GM21360 (cell line): ENCODE results near the gene SPAG16.
"Not testable (repeated sequence)": the region's sequence is repeated elsewhere in the genome, so short reads cannot be mapped to it uniquely, and the experiment has no call there.

Experiments used
- ATAC-seq: cut with Tn5 transposase; IDR thresholded peaks from one replicate; pipeline ENCODE4 v1.9.1; 2021; ENCODE audit warnings: mild to moderate bottlenecking, moderate library complexity; ENCODE audit not compliant: unreplicated experiment

SPAG16 gene

DNA sequence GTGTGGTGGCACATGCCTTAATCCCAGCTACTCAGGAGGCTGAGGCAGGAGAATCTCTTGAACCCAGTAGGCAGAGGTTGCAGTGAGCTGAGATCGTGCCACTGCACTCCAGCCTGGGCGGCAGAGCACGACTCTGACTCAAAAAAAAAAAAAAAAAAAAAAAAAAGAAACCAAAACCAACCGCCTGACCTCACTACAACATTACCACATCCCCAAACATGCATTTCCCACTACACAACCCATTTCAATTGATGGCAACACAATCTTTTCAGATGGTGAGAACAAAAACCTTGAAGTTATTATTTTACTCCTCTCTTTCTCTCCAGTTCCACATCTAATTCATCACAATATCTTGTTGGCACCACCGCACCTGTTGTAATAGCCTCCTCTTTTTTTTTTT, 778.0 kb downstream of the SPAG16 start:
- ATAC-seq = not testable (repeated sequence)

DNA sequence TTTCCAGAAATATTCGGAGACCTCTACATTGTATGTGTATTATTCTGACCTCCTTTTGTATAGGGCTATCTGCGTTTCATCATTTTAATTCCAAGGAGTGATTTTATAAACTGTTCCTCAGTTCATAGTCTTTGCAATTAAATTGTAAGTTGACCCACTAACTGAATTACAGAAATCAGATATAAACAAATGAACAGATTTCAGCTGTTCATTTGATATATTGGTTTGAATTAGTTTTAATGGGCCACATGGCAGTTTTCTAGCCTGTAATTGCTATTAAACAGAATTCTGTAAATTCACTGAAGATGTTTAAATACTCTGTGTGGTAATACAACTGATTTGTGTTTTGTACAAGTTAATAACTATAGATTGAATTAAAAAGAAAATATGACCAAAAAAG, 780.2 kb downstream of the SPAG16 start:
- ATAC-seq = no peak

DNA sequence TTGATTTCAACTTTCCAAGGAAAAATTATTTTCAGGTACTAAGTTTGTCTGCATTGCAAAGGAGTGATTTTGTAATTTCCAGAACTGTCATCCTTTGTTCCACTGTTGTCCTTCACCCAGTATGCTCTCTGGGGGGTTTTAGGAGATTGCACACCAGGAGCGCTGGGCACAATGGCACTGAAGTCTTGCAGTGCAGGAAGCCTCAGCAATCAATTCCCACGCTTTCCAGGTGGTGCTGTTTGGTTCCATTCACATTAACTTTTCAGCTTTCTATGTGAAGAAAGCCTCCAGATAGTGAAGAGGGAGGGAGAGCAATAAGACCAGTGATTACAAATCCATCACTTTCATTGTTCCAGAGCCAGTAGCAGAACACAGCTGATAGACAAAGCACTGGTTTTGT, 782.6 kb downstream of the SPAG16 start:
- ATAC-seq = no peak

DNA sequence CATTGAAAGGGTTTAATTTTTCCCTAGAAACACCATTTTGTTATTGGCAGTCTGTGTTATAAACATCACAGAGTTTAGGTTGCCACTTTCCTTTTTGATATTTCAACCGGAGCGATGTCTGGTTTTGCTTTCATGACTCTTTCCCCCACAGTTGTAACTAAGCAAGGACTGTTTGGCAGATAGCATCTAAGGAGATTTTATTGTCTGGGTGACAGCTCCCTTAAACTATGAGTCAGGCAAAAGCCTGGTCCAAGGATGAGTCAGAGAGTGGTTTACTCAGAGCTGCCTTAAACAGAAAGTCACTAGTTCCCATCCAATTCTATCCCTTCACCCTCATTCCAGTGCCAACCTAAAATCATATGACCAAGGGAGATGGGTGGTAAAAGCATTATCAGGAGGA, 785.0 kb downstream of the SPAG16 start:
- ATAC-seq = no peak

DNA sequence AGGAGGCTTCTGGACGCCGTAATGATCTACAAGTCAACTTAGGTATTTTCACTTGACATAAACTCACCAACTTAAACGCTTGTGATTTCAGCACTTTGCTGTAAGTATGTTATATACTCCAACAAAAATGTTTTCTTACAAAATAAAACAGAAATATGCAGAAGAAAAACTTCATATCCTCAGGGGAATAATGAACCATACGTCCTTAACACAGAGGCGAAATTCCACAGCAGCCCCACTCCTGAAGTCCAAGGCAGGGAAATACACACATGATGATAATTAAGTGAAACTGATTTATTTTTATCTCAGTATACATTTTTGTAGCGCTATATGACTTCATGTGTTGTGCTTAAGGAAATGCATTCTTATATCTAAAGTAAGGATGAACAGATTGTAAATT, 791.2 kb downstream of the SPAG16 start:
- ATAC-seq = no peak

DNA sequence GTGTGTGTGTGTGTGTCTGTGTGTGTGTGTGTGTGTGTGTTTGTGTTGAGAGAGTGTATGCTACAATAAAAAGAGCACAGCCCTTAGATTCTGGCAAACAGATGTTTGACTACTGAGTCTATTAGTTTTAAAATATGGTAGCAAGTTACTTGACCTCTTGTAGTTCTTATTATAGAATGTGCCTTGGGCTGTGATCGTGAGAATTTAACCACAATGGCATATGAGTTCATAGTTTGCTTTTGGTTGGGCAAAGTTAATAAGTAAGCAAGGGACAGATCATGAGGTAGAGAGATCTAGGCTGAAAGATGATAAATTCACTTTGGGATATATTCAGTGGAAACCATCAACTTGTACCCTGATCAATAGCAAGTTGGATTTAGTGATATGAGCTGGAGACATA, 792.3 kb downstream of the SPAG16 start:
- ATAC-seq = no peak

DNA sequence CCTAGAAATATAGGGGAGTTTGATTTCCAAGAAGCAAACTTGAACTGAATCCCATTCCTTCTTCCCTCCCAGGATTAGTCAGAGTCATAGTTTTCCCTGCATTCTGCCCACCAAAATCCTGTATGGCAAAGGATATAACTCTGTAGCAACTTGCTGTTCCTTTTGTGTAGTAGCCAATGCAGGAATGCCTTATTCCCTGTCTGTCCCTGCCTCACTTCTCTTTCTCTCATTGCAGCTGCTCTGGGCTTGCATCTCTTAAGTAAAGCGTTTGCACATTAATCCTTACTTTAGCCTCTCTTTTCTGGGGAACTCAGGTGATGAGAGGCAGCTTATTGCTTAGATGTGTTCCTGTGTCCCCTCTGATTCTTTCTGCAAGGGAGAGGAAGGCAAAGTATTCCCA, 793.5 kb downstream of the SPAG16 start:
- no peak for ATAC-seq

DNA sequence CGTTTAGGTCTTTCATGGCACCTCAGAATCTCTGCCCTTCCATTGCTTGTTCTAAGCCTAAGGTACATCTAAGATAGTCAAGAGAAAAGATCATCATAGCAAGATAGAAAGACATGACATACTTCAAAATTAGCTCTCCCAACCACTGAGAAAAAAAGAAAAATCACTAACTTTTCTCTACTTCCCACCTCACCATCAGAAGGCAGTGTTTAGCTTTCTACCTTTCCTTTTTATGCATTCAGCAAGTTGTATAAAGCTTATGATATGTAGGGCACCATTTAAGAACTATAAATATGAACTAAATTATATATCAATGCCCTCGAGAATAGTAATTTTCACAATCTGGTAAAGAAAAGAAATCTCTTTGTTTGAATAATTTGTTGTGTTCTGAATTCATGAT, 794.8 kb downstream of the SPAG16 start:
- no peak for ATAC-seq

DNA sequence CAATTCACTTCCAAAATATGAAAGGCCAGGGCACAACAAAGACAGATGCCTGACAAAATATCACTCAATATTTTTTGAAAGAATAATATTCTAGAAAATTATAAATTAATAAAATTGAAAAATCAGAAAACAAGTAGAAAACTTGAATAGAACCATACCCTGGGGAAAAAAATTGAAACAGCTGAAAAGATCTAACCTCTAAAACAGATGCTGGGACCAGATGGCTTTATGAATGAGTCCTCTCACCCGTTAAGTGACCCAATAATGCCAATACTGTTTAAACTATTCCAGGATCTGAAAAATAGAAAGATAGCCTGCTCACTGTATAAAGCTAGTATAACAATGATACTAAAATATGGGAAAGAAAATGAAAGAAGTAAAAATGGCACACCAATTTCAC, 804.3 kb downstream of the SPAG16 start:
- no peak for ATAC-seq

DNA sequence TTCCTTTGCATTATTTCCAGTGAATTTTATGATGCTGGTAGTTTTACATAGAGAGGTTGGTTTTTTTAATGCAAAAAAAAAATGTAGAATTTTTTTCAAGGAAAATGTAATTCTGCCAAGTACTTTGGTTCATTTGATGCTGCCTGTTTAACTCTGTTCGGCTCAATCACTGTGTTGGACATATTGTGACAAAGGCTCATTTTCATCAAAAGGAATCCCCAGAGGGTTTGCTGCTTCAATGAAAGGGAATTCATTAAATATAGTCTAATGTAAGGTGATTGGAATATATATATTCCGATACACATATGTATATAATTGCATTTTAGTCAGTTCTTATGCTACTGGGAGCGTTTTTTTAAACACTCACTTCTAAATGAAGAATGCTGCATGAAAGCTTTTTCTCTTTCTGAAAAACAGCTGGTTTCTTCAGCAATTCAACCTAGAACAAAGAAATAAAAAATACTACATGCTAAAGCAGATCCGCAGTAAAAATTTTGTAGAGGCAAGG, 812.0 kb downstream of the SPAG16 start:
- no peak for ATAC-seq

DNA sequence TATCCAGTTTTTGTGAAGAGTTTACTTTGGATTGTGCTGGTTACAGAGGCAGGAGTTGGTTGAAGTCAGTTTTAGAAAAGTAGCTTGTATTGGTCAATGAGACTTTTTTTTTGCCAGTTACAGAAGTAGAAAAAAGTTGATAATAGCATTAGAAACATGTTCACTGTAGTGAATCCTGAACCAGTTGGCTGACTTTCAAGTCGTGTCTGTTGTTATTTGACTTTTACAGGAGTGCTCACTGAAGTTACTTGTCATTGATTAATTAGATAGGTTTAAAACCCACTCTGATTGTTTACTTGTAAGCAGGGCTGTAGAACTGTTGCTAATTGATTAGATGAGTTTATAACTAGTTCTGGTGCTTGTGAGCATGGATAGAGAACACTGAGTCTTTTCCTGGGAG, 814.5 kb downstream of the SPAG16 start:
- ATAC-seq = no peak

DNA sequence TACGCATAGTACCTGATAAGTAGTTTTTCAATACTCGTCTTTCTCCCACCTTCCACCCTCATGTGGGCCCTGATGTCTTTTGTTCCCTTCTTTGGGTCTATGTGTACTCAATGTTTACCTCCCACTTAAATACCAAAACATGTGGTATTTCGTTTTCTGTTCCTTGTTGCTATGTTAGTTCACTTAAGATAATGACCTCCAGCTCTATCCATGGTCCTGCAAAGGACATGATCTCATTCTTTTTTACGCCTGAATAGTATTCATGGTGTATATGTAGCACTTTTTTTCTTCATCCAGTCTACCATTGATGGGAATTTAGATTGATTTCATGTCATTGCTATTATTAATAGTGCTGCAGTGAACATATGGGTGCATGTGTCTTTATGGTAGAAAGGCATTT, 816.2 kb downstream of the SPAG16 start:
- no peak for ATAC-seq

DNA sequence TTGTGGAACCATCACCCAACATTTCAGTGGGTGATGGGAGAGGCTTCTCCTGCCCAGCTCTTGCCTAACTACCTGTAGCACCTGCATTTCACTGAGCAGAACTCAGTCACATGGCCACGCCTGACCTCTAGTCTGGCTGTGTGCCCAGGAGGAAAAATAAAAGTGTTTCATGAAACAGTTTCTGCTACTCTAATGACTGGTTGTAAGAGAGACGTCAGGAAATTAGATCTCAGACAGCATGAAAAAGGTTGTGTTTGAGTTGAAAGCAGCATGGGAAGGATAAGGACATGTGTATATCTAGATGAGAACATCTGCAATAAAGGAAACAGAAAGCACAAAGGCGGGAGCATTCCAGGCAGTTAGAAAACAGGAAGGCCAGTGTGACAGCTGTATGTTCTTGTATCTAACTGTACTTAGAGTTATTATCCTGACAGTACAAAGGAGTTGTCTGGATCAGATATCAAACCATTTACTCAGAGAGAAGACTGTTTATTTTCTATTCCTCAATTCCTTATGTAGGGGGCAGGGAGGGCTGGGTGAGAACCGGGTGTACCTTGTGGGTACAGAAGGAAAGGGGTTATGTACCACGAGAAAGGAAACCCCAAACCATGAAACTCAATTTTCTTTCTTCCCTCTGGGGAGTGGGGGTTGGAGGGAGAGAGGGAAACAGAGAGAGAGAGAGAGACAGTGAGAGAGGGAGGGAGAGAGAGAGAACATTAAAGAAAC, 819.2 kb downstream of the SPAG16 start:
- ATAC-seq = no peak

DNA sequence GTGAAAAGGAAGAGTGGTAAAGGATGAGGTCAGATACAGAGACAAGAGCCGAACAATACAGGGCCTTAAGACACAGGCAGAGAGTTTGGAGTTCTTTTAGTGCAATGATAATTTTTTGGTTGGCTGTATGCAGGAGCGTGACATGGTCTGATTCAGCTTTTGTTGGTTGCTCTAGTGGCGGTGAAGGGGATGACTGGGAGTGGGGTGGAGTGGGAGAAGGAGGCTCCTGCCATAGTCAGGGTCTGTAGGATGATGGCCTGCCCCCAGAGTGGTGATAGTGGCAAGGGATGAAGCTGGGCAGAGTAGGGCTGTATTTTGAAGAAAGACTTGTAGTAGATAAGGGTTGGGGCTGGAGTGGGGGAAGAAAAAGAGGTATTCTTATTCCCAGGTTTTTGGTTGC, 820.0 kb downstream of the SPAG16 start:
- ATAC-seq = no peak

DNA sequence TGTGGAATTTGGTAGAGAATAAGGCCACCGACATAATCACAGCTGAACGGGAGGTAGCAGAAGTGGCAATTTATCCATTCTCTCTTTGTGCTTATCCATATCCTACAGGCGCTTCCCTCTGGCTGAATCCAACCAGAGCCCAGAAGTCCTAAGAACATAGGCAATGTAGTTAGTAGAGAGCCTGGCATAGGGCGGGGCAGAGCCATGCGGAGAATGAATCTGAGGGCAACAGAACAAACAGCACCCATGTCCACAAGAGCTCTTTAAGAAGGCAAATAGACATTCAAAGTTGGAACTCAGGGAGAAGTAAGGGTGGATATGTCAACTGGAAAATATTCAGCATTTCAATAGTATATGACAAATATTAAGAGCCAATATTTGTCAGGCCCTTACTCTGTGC, 820.7 kb downstream of the SPAG16 start:
- ATAC-seq = no peak

DNA sequence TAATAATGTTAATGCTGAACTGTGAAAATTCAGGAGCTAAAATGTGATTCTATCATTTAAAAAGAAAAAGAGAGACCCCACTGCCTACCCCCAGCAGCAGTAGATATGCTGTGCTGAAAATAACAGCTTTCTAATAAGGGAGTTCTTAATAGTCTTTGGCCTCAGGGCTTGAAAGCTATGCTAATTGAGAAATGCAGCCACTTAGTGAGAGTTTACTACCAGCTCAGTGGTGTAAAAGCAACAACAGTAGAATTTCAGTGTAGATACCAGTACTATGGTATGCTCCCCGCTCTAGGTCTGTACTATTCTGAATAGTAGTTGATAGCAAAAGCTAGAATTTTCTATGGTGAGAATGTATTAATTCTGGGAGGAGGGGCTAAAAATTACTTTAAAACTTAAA, 823.5 kb downstream of the SPAG16 start:
- ATAC-seq = no peak

DNA sequence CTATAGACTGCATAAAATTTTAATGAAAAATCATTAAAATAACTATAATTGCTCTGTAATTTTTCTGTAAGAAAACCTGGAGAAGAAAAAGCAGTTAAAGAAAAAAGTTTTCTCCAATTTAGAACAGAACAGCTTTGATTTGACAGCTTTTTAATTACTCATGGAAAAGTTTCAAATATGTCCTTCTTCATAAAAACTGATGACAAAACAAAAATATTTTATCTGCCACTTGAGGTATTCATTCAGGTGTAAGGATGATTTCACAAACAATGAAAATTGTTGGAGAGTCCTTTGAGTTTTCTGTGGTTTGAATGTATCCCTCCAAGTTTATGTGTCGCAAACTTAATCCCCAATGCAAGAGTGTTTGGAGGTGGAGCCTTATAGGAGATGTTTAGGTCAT, 824.3 kb downstream of the SPAG16 start:
- ATAC-seq = no peak

DNA sequence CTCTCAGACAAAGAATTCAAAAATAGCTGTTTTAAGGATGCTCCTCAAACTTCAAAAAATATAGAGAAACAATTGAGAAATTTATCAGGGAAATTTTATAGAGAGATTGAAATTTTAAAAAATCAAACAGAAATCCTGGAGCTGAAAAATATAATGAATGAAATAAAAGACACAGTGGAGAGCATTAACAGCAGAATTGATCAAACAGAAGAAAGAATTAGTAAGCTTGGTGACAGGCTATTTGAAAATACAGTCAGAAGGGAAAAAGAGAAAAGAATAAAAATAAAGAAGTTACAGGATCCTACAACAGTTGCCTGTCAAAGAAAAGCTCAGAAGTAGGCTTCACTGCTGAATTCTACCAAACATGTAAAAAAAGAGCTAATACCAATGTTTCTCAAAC, 832.8 kb downstream of the SPAG16 start:
- no peak for ATAC-seq

DNA sequence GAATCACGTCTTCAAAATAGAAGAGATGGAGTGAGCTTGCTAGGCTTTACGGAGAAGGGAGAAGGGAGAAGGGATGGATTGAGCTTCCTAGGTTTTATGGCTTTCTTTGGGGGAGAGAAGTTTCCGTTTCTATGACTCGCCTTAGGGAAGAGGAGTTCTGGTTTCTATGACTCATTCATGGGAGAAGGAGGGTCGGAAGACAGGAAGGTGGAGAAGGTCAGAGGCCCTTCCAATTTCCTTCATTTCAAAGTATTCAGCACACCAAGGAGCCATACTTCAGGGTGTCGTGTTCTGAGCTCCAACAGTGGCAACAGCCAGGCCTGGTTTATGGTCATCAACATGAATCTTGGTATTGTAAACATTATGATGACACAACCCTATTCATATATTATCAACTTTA, 841.9 kb downstream of the SPAG16 start:
- no peak for ATAC-seq

DNA sequence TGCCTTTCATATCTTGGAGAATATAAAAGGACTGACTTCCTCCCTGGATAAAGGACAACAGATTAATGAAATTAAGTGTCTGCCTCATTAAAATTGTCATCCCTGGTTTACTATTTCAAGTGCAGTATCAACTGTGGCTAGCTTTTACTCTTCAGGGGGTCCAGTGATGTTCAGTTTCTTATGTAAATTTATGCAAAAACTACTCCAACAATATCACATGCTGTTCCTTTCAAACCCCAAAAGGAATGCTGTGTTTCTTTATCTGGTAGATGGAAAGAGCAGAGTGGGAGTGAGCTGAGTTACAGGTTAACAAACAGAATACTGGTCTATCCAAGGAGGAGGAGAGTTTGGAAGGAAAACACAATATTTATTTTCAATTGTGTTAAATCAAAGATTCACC, 842.9 kb downstream of the SPAG16 start:
- ATAC-seq = no peak

DNA sequence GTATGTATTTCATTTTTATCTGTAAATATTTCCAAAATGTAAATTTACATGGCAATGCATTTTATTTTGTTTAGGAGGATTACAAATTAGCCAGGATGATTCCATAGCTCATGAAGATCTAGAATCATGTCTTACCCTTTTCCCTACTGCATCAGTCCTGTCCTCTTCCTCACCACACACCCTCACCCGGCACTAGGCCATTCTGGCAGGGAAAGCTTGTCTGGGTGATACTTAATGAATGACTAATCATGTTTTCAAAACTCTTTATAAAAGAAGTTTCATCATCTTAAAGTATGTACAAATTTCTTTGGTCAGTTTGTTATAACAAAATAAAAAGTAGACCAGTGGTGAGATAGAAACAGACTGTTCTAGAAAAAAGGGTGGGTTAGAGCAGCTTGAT, 843.3 kb downstream of the SPAG16 start:
- ATAC-seq = no peak

DNA sequence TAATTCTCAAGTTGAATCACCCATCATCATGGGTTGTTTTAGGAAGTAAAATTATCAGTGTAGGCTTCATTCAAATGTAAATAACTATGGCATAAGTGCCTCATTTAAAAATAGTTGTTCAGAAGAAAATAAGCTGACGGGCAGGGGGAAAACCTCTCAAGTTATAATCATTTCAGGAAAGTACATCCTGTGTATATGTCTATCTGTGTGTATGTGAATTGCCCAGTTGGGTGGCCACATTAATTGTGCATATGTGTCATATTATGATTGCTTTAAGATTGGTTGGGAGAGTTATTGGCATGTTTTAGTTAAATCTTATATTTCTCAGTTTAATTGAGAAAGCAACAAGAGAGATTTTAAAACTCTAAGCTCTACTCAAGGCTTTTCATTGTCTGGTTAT, 843.8 kb downstream of the SPAG16 start:
- ATAC-seq = no peak

DNA sequence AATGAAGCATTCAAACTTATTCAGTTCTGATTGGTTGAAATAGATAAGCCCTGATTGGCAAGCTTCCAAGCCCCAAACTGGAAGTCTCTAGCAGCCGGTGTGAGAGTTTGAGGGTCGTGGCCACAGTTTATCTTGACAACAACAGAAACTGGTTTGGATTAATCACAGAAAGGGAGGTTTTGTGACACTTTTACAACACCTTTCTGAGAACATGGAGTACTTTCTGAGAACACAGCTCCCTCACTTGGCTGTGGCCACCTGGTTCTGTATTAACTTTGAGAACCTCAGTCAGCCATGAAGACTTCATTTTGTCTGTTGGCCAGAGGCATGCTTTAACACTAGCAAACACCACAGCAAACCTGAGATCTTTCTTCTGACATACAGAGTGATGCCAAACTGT, 845.9 kb downstream of the SPAG16 start:
- no peak for ATAC-seq
